NOMO-1 (cell line): ENCODE data around the gene UBAC2.

ENCODE experiments used
- DNase-seq, 2 experiments: peaks; one replicate each; lab custom pipeline; 2025; ENCODE audit not compliant: unreplicated experiment in 2 of 2; lab: John Stamatoyannopoulos, UW

The UBAC2 gene

DNA sequence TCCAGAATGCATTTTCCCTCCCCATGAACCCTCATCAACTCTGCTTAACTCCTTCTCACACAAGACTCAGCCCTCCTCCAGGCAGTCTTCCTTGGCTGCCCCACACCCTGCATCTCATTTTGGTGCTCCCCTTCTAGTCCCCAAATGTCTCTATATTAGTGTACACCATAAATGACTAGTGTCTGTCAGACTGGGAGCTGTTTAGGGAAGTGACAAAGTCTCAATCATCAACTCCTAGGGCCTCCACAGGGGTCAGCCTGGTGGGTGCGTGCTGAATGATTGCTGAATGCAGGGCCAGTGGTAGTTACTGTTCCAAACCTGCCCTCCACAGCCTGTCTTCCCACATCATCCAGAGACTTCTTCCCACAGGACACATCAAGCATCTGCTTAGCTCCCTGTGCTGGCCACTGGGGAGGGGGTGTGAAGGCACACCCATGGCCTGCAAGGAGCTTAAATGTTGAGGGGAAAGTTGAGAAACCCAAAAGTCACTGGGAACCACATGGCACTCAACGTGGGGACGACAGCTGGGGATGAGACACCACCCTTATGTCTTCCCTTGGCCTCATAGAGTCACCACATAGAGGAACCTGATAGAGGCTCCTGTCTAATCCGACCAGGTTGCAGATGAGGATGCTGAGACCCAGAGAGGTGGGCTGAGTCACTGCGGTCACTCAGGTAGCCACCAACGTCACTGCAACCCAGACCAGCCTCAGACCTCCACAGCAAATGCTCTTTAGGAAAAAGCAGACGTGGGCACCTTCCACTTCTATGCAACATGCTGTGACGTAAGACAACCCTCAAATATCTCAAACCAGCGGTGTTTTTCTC is 221.3 kb downstream of the UBAC2 start:
- DNase-seq, result peak; percentile 6 to 73

GRCh38 chr13:99422586-99423220 is 222.0 kb downstream of the UBAC2 start:
- no peak for DNase-seq

DNA sequence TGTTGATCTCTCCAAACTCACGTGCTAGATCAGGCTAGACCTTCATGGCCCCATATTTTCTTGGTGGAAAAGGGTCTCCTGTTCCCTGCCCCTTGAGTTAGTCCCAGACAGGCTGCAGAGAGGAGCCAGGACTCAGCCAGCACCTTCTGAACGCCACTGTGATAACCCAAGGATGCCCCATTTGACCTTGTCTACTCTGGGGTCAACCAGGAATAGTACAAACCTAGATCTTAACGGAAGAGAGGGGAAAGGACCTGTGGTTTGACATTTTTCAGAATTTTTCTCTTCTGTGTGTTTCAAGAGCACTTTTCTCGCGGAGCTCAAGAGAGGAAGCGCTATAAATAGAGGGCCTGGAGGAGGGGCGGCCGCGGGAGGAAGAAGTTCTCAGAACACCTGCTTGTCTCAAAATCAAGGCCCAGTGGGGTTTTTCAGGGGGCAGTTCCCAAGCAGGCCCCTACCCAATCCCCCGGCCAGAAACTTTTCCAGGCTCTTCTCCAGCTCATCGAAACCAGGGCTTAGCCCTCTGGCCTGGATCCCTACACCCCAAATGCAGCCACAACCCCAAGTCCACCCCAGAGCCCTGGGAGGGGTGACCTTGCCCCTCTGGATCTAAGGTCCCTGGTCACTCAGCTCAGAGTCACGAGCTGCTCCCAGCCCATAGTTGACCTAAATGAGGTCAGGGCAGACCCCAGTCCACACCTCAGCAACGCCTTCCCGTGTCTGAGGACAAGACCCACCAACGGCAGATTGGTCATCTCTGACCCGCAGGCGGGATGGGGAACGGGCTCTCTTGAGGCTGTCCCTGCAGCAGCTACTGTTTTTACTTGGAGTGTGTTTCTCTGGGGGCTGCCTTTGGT is 225.1 kb downstream of the UBAC2 start:
- peak; percentile 43 to 74 for DNase-seq

- DNase-seq, result no peak
Observed at GRCh38 chr13:99426426-99426825, 225.8 kb downstream of the UBAC2 start.

GRCh38 chr13:99429670-99430069 is 229.0 kb downstream of the UBAC2 start:
- no peak for DNase-seq

DNA sequence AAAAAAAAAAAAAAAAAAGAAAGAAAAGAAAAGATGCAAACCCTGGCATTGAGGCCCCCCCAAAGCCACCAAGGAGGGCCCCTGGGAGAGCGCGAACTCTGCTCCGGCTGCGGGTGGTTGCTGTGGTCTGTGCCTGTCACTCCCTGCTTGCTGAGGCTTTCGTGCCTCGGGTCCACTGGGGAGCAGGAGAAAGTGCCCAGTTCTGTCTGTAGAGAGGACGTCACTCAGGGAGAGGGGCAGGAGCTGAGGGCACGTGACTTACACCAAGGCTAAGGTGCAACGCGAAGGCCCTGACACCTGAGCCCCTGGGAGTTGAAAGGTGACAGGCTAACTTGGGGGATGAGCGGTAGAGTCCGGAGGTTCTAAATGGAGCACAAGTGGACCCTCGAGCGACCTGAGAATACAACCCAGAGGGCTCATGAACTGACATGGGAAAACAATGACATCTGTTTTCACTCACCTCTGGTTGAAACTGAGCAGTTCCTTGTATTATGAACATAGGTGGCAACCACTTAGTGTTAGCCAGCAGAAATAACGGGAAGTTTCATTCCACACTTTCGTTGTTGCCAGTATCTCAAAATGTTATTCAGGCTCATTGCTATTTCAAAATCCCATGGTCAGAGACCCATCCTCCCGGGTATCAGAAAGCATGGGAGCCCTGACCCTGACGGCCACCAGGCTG is 231.4 kb downstream of the UBAC2 start:
- DNase-seq, result peak; percentile 7 to 26

- DNase-seq, result peak; percentile 61 to 66
Observed at GRCh38 chr13:99432609-99433542, 232.2 kb downstream of the UBAC2 start.

GRCh38 chr13:99433543-99434075 is 233.0 kb downstream of the UBAC2 start:
- DNase-seq, result no peak

DNA sequence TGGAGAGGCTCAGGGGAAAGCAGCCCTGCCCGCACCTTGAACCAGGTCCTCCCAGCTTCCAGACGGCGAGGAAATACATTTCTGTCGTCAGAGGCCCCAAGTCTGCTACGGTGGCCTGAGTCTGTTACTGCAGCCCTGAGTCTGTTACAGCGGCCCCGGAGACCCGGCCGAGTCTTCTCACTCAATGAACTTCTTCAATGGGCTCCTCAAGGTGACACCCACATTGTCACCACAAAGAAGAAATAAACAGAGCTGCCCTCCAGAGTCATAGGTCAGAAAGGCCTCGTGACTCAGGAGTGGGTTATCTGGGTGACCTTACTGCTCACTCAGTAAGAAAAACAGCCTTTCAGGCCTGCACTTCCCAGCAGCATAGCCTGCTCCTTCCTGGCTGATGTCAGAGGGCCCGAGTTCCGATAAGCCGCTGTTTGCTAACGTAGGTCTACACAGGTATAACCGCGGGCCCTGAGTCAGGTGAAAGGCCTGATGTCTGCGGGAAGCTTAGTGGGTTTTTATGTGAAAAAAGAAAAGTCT is 233.7 kb downstream of the UBAC2 start:
- DNase-seq, result no peak

GRCh38 chr13:99435116-99435515 is 234.5 kb downstream of the UBAC2 start:
- DNase-seq, result no peak

DNA sequence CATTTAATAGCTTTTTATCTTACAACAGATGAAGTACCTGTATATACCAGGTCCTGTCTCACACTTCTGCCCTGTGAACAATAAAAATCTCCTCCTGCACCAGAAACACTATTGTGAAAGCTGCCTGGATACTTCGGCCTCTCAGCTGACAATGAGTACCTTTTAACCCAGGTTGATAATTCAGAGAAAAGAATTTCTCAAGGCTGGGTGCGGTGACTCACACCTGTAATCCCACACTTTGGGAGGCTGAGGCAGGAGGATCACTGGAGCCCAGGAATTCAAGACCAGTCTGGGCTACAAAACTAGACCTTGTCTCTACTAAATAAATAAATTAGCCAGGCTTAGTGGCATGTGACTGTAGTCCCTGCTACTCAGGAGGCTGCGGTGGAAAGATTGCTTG is 235.3 kb downstream of the UBAC2 start:
- no peak for DNase-seq
